ENCODE measurements around the gene RAB40A.

Gene RAB40A

GRCh38 chrX:103519389-103519788 is at the start of gene RAB40A:
Gene RAB40A (minus strand): TSS chrX:103519489. CDS start chrX:103500756, 18,733 bp downstream.
- no peak for DNase-seq

GRCh38 chrX:103565752-103566151 is 46.5 kb upstream of the RAB40A start:
- no peak for DNase-seq

- no peak for DNase-seq
Observed at GRCh38 chrX:103565197-103565596, 45.9 kb upstream of the RAB40A start.

- no peak for DNase-seq
Observed at GRCh38 chrX:103562801-103563200, 43.5 kb upstream of the RAB40A start.

- no peak for DNase-seq
Observed at GRCh38 chrX:103560256-103560655, 41.0 kb upstream of the RAB40A start.

GRCh38 chrX:103556963-103557612 is 37.8 kb upstream of the RAB40A start:
- DNase-seq: no peak

GRCh38 chrX:103554687-103555424 is 35.6 kb upstream of the RAB40A start:
- no peak for DNase-seq

GRCh38 chrX:103552236-103552635 is 32.9 kb upstream of the RAB40A start:
- DNase-seq: no peak

GRCh38 chrX:103550415-103551051 is 31.2 kb upstream of the RAB40A start:
- DNase-seq: no peak

GRCh38 chrX:103549916-103550315 is 30.6 kb upstream of the RAB40A start:
- no peak for DNase-seq

GRCh38 chrX:103540145-103540544 is 20.9 kb upstream of the RAB40A start:
- no peak for DNase-seq

GRCh38 chrX:103539695-103540094 is 20.4 kb upstream of the RAB40A start:
- DNase-seq: no peak

- DNase-seq: no peak
Observed at GRCh38 chrX:103538728-103539127, 19.4 kb upstream of the RAB40A start.

- DNase-seq: no peak
Observed at GRCh38 chrX:103537871-103538387, 18.6 kb upstream of the RAB40A start.

GRCh38 chrX:103536732-103537131 is 17.4 kb upstream of the RAB40A start:
- DNase-seq: no peak

- no peak for DNase-seq
Observed at GRCh38 chrX:103536071-103536470, 16.8 kb upstream of the RAB40A start.

- no peak for DNase-seq
Observed at GRCh38 chrX:103535206-103535605, 15.9 kb upstream of the RAB40A start.

- DNase-seq: no peak
Observed at GRCh38 chrX:103533511-103534216, 14.4 kb upstream of the RAB40A start.

GRCh38 chrX:103531002-103531401 is 11.7 kb upstream of the RAB40A start:
- DNase-seq: no peak

- no peak for DNase-seq
Observed at GRCh38 chrX:103530545-103530944, 11.3 kb upstream of the RAB40A start.

GRCh38 chrX:103529550-103529949 is 10.3 kb upstream of the RAB40A start:
- DNase-seq: no peak

- DNase-seq: no peak
Observed at GRCh38 chrX:103524747-103525146, 5.5 kb upstream of the RAB40A start.

GRCh38 chrX:103523605-103524004 is 4.3 kb upstream of the RAB40A start:
- DNase-seq: no peak

All from SIG-M5 (cell line).